Measurements from ENCODE around the gene TNFSF18.
A peak's percentile ranks its signal among the peaks of the same experiment; 100 is the strongest.

Gene TNFSF18

GRCh38 chr1:173002891-173003838 is 47.6 kb downstream of the TNFSF18 start:
- no peak for TF ChIP-seq CTCF (IDR thresholded peaks at IDR 0.05; ENCODE audit: poor library complexity, severe bottlenecking)
- Histone ChIP-seq H3K27me3 (ENCODE audit: insufficient read depth, poor library complexity, severe bottlenecking) (no peaks in the 10 kb centered on the region), H3K4me1 (ENCODE audit: insufficient read depth, poor library complexity, severe bottlenecking) (no peaks in the 10 kb centered on the region), H3K4me3 (ENCODE audit: severe bottlenecking) (no peak overlapping the region), H3K36me3 (ENCODE audit: low read depth) (no peaks in the 10 kb centered on the region; the same call in 1 of the 2 replicates), H3K27ac (ENCODE audit: poor library complexity, severe bottlenecking) (no peak overlapping the region), H3K9me3 (ENCODE audit: severe bottlenecking) (peaks cover 3% of the 10 kb centered on the region)
- peak; percentile 85 for ATAC-seq (ENCODE audit: low read depth)
- peak; percentile 47 for DNase-seq (ENCODE audit: low spot score)

GRCh38 chr1:172999349-172999748 is 51.4 kb downstream of the TNFSF18 start:
- Histone ChIP-seq H3K9me3 (ENCODE audit: severe bottlenecking) (no peaks in the 10 kb centered on the region), H3K27ac (ENCODE audit: poor library complexity, severe bottlenecking) (no peak overlapping the region), H3K27me3 (ENCODE audit: insufficient read depth, poor library complexity, severe bottlenecking) (no peaks in the 10 kb centered on the region), H3K36me3 (ENCODE audit: low read depth) (no peaks in the 10 kb centered on the region), H3K4me3 (ENCODE audit: severe bottlenecking) (no peak overlapping the region), H3K4me1 (ENCODE audit: insufficient read depth, poor library complexity, severe bottlenecking) (no peaks in the 10 kb centered on the region)
- no peak for TF ChIP-seq CTCF (IDR thresholded peaks at IDR 0.05; ENCODE audit: poor library complexity, severe bottlenecking)
- ATAC-seq (ENCODE audit: low read depth): no peak
- no peak for DNase-seq (ENCODE audit: low spot score)

- H3K9me3 ChIP-seq (ENCODE audit: severe bottlenecking): no peaks in the 10 kb centered on the region
- no peak for TF ChIP-seq CTCF (IDR thresholded peaks at IDR 0.05; ENCODE audit: poor library complexity, severe bottlenecking)
- H3K4me1 ChIP-seq (ENCODE audit: insufficient read depth, poor library complexity, severe bottlenecking): no peaks in the 10 kb centered on the region
- ATAC-seq (ENCODE audit: low read depth): no peak
- H3K36me3 ChIP-seq (ENCODE audit: low read depth): no peaks in the 10 kb centered on the region
- H3K27ac ChIP-seq (ENCODE audit: poor library complexity, severe bottlenecking): no peak overlapping the region
- H3K27me3 ChIP-seq (ENCODE audit: insufficient read depth, poor library complexity, severe bottlenecking): no peaks in the 10 kb centered on the region
- no peak for DNase-seq (ENCODE audit: low spot score)
- H3K4me3 ChIP-seq (ENCODE audit: severe bottlenecking): no peak overlapping the region
Observed at GRCh38 chr1:172997941-172998361, 52.8 kb downstream of the TNFSF18 start.

GRCh38 chr1:172993640-172994039 is 57.1 kb downstream of the TNFSF18 start:
- Histone ChIP-seq H3K4me1 (ENCODE audit: insufficient read depth, poor library complexity, severe bottlenecking) (peaks cover 11% of the 10 kb centered on the region), H3K9me3 (ENCODE audit: severe bottlenecking) (no peaks in the 10 kb centered on the region), H3K27ac (ENCODE audit: poor library complexity, severe bottlenecking) (no peak overlapping the region), H3K27me3 (ENCODE audit: insufficient read depth, poor library complexity, severe bottlenecking) (no peaks in the 10 kb centered on the region), H3K4me3 (ENCODE audit: severe bottlenecking) (no peak overlapping the region), H3K36me3 (ENCODE audit: low read depth) (no peaks in the 10 kb centered on the region)
- DNase-seq (ENCODE audit: low spot score) (no peak), ATAC-seq (ENCODE audit: low read depth) (no peak)
- TF ChIP-seq CTCF (IDR thresholded peaks at IDR 0.05; ENCODE audit: poor library complexity, severe bottlenecking): no peak
